GM18907 (cell line): ENCODE data around the gene PRKG1.
"Not testable (repeated sequence)": the region's sequence is repeated elsewhere in the genome, so short reads cannot be mapped to it uniquely, and the experiment has no call there.

Source experiments
- ATAC-seq: cut with Tn5 transposase; IDR thresholded peaks from one replicate; pipeline ENCODE4 v1.9.1; 2021; ENCODE audit warnings: mild to moderate bottlenecking, moderate library complexity; ENCODE audit not compliant: unreplicated experiment

The PRKG1 gene

DNA sequence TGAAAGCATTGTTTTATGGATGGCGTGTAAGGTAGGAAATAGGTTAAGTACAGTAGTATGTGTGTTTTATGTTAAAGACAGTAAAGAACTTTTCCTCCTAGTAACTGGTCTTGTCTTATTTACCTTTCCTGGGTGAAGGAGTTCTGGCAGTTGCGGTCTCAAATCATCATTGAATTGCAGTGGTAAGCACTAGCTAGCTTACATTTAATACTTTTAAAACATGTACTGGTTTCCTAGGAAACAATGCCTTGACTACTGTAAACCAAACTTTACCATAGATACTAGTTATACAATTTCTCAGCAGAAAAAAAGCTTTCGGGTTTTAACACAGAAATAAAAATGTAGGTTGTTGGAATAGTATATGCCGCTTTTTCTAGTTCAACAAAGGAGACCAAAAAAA is 37.7 kb downstream of the PRKG1 start:
- ATAC-seq, result no peak

GRCh38 chr10:51113007-51113406 is 38.7 kb downstream of the PRKG1 start:
- no peak for ATAC-seq

- no peak for ATAC-seq
These were observed 42.9 kb downstream of the PRKG1 start for GRCh38 chr10:51117053-51117660.

- no peak for ATAC-seq
These were observed 43.5 kb downstream of the PRKG1 start for GRCh38 chr10:51117794-51118193.

DNA sequence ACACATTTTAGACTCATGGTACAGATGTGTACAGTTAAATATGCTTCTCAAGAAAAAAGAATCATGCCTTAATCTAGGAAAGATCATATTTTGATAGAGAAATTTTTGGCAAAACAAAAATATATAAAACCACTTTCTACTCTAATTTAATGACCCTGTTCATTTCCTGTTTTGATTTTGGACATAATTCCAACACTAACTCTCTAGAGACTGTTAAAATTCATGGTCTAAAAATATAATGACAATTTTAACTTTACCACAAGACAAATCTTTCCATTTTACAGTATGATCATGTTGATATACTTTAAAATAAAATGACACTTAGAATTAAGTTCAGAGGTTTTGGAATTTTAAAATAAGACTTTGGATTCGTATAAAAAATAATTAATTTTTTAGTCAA is 45.2 kb downstream of the PRKG1 start:
- ATAC-seq, result no peak

DNA sequence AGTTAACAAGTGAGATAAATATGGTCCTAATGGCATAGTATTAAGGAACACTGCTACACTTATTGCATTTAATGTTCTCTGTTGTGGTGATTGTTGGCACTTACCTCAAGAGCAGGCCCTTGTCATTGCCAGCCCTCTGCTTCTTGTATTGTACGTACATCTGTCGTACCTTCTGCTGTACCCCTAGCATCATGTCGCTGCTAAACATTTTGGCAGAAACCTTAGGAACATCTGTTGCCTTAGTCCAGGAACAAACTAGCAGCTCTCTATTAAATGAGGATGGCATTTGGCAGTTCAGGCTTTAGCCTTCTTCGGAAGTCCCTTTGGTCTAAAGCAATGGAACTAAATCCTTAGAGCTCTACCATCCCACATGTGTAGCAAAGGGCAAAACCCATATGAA is 47.6 kb downstream of the PRKG1 start:
- ATAC-seq, result no peak

- ATAC-seq, result no peak
These were observed 50.6 kb downstream of the PRKG1 start for GRCh38 chr10:51124852-51125251.

DNA sequence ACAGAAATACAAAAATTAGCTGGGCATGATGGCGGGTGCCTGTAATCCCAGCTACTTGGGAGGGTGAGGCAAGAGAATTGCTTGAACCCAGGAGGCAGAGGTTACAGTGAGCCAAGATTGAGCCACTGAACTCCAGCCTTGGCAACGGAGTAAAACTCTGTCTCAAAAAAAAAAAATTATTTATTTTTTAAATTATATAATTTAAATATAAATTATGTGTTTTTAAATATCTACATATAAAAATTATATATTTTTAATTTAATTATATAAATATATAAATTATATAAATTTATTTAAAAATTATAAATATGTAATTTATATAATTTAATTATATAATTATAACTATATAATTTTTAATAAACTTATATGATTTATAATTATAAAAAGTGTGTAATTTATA is 51.2 kb downstream of the PRKG1 start:
- ATAC-seq, result no peak

DNA sequence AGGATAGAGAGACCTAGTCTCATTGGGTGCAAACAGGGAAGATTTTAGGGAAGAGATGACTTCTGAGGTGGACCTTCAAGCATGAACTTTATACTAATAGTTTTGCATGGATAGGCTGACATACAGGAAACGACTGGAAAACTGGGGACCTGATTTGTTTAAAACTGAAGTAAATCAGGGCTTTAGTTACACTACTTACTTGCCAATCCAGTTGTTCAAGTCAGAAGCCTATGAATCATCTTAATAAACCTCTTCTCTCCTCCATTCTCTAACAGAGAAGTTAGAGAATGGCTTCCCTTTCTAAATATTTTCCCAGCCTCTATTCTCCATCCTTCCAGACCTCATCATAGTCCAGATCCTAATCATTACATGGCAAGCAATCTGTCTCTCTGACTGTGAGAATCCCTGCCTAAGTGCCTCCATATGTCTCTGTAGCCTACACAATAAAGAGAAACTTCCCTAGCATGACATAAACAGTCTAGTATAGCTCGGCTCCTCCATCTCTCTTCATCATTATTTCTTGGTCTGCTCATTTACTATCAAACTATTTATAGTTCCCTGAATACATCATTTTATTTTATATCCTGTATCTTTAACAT is 55.8 kb downstream of the PRKG1 start:
- ATAC-seq, result no peak

DNA sequence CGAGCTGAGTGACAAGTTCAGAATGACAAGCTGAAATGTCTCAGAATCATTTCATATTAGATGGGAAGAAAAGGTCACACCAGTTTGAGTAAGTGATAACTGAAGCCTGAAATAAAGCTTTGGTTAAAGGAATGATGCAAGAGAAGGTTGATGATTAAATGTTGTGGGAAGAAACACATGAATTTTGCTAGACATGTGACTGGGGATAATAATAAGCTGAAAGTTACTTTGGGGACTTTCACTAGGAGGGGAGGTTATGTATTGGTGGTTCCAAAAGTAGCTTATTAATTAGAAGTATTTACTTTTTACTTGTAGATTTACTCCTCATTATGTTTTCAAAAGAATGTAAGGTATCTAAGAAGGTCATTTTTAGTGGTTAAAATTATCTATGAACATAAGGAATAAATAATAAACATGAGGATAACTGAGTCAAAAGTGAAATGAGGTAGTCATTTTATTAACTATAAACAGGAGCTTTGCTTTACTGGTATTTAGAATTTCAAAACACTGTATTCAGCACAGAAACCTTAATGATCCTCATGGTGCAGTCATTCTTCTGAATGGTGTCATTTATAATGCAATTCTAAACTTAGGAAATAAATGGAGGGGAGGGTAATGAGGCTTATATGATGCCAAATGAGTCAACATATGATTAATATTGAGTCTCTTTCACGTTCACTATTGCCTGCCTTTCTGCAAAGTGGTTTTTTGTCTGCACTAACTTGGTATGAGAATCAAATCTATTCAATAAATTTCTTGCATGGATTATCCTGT is 63.7 kb downstream of the PRKG1 start:
- peak; percentile 90 for ATAC-seq

DNA sequence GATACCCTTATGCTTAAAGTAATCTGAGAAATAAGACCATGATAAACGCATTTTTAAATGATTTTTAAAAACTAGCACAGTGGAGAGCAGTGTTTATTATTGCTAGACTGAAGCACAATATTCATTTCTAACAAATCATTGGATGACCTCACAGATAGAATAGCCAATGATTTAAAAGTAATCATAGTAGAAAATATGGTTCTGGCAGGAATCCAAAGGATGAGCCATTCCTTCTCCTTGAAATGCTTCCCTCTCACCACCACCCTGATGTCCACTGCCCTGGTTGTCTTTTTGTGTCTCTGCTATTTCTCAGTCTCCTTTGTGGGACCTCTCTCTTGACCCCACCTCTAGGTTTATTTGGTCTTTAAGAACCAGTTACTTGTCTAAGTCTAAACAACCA is 64.9 kb downstream of the PRKG1 start:
- ATAC-seq, result no peak

DNA sequence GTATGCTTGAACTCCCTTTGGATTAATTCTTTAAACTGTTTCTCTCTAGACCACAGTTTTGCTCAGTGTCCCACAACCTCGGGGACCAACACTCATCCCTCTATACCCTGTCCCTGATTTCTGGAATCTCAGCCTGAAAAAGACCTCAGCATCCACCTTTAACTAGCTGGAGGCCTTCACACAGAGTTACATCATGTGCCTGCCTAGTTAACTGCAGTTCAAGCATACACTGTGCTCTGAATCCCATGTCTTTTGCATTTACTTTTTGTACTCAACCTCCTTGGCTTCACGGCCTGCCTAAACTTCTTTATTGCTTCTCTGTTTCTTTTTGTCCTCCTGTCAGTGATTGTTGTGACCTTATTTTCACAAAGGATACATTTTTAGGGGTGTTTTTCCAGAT is 66.7 kb downstream of the PRKG1 start:
- no peak for ATAC-seq

GRCh38 chr10:51144161-51144781 is 70.0 kb downstream of the PRKG1 start:
- peak; percentile 77 for ATAC-seq

DNA sequence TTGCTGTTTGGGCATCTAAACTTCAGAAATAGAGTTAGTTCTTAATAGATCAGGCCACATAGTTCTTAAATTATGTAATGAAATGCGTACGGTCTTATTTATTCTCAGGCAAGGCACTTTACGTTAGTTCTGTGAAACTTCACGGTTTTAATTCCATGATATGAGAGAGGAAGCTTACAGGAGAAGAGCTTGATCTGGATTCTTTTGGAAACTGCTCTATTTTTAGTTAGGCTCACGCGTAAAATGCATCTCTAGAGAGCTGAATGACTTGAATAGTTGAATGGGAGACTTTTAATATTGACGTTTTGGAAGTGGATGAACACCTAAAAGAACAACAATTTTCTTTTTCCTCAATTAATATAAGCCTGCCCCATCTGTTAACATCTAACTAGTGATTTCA is 71.1 kb downstream of the PRKG1 start:
- ATAC-seq, result no peak

- no peak for ATAC-seq
These were observed 73.5 kb downstream of the PRKG1 start for GRCh38 chr10:51147644-51148399.

DNA sequence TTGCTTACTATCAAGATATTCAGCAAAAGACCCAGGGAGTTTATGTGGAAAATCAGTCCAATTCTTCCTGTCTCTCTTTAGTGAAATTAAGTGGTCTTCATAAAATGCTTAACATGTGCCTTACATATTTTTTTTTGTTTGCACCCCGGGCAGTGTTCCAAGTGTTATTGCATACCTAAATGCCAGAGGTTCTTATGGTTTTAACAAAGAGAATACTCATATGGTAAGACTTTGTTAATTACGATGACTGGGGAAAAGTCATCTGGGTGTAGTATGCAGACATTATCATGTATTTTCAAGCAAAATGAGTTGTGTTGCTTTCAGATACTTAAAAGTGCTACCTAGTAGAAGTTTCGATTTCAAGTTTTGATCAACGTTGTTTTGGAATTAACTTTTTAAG is 82.6 kb downstream of the PRKG1 start:
- ATAC-seq, result no peak

DNA sequence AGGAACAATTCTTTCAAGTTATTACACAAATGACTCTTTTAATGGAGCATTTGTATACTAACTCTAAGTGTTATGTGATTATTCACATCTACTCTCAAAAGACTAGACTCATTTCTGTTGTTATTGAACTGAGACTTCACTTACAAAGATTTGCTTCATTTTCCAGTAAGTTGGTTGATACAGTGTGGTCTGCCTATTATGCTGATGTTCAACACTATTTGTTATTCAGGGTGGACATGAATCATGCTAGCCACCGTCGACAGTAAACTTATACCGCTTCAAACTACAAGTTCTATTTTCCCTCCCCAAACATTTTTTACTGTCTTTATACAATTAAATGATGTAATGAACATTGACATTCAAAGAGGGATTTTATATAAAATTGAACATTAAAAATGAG is 84.5 kb downstream of the PRKG1 start:
- ATAC-seq, result no peak

DNA sequence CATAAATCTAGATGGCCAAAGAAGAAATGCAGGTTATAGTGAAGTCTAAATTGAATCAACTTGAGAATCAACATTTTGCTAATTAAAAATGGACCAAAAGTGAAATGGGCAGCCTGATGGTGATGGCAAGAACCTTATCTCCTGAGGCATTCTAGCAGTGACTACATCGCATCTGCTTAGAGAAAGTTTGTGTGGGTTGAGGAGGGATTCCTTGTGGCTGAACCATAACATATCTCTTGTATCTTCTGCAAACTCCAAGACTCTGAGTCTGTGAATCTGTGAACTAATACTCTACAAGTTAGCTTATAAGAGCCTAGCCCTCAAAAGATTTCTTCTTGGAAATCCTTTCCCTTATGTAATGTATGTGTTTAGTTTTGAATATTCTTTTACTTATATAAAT is 85.6 kb downstream of the PRKG1 start:
- no peak for ATAC-seq

DNA sequence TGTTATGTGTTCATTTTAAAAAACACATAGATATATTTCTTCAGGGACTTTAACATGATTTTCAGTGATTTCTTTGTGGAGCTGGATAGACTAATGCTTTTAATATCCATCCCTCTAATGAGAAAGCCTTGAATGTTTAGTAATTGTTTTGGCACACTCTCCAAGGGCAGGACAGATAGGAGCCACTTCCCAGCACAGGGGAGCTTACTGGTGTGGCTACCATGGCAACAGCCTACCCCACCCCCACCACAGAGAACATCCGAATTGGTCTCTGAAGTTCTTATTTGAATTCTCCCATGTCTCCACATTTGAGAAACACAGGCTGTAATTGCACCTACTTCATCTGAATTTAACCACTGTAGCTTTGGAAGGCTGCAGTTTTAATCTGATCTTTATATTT is 87.7 kb downstream of the PRKG1 start:
- no peak for ATAC-seq

- ATAC-seq, result not testable (repeated sequence)
These were observed 89.2 kb downstream of the PRKG1 start for GRCh38 chr10:51163380-51164049.
